Measurements from ENCODE around the gene KIF3C.

GRCh38 chr2:25954199-25954752 is 28.0 kb downstream of the KIF3C start:
- TF ChIP-seq CTCF (IDR thresholded peaks at IDR 0.05) (no peak), POLR2A (IDR thresholded peaks at IDR 0.05) (no peak), POLR2AphosphoS5 (IDR thresholded peaks at IDR 0.05) (no peak)

Measured in breast epithelium (tissue), 3 donors.